GM12878 (cell line): ENCODE data around the gene SEC14L1. TPM values are rescaled to one million over a fixed set of nuclear protein-coding genes. Genes with fewer than 3 reads are reported as not detected.

Experiments used
- ATAC-seq: fragments of 200-7000 bp; cut with Tn5 transposase; 3 replicates; pipeline ENCODE4 v1.9.1; 2020; ENCODE audit warnings: mild to moderate bottlenecking, moderate library complexity
- BruUV-seq: library from RNA; stranded (reverse); fragments of 400-500 nt; replicated peaks from 2 replicates; lab custom pipeline; 2021; lab: Mats Ljungman, UMichigan
- CTCF ChIA-PET: fragments of 300-600 bp; sonication (Branson Sonifier 250); formaldehyde crosslinking; extraction: SDS; loops from one replicate; lab custom pipeline; 2021; ENCODE audit warnings: inconsistent platforms; lab: Yijun Ruan, JAX
- POLR2A ChIA-PET: fragments of 350-600 bp; formaldehyde crosslinking; extraction: SDS; loops from one replicate; lab custom pipeline; 2021; ENCODE audit warnings: inconsistent platforms; lab: Charles Lee
- RAD21 ChIA-PET: fragments of 300-600 bp; sonication (Branson Sonifier 250); formaldehyde crosslinking; loops from one replicate; lab custom pipeline; 2023; ENCODE audit warnings: antibody characterized with exemption; ENCODE audit not compliant: unreplicated experiment; lab: Charles Lee
- SMC1A ChIA-PET: fragments of 300-600 bp; sonication (Branson Sonifier 250); formaldehyde crosslinking; loops from one replicate; lab custom pipeline; 2023; ENCODE audit not compliant: unreplicated experiment, uncharacterized antibody; lab: Charles Lee
- DNase-seq: peaks from one replicate; pipeline ENCODE4 v3.0.0-alpha.2; 2011; ENCODE audit warnings: low read depth, low spot score
- FAIRE-seq: peaks from 3 replicates; lab custom pipeline; 2011; peaks lifted over from hg19 to GRCh38; lab: Jason Lieb, UNC
- H2AFZ ChIP-seq: 2 replicates; pipeline ENCODE4 v1.6.0; 2011; ENCODE audit warnings: low read depth, low read length, control low read depth; ENCODE audit not compliant: control insufficient read depth
- H3K27ac ChIP-seq: 2 replicates; pipeline ENCODE4 v1.5.1; 2011; ENCODE audit warnings: control low read depth; ENCODE audit not compliant: control insufficient read depth, insufficient read depth
- H3K27me3 ChIP-seq, 2 experiments: replicated peaks in 1 of 2; 2 replicates each; pipeline versions ENCODE4 v1.6.0 to v1.6.1; 2011; ENCODE audit warnings: low read length in 1 of 2; ENCODE audit not compliant: control insufficient read depth in 2 of 2, insufficient read depth in 2 of 2
- H3K36me3 ChIP-seq, 2 experiments: 2 replicates each; pipeline ENCODE4 v1.5.1; 2011; ENCODE audit warnings: low read length in 1 of 2; ENCODE audit not compliant: control insufficient read depth in 2 of 2, insufficient read depth in 2 of 2
- H3K4me1 ChIP-seq: 2 replicates; pipeline ENCODE4 v1.6.1; 2011; ENCODE audit warnings: mild to moderate bottlenecking, low read length, moderate library complexity, mixed read lengths; ENCODE audit not compliant: control insufficient read depth, insufficient read depth
- H3K4me2 ChIP-seq: 2 replicates; pipeline ENCODE4 v1.6.0; 2011; ENCODE audit warnings: control low read depth; ENCODE audit not compliant: control insufficient read depth, insufficient read depth
- H3K4me3 ChIP-seq: fragments of 200-600 bp; sonication (generic); 2 replicates; pipeline ENCODE4 v1.5.1; 2016
- H3K79me2 ChIP-seq: 2 replicates; pipeline ENCODE4 v1.6.0; 2011; ENCODE audit warnings: low read length; ENCODE audit not compliant: control insufficient read depth, insufficient read depth
- H3K9ac ChIP-seq: 2 replicates; pipeline ENCODE4 v1.8.0; 2011; ENCODE audit warnings: low read length, control low read depth, mixed read lengths; ENCODE audit not compliant: control insufficient read depth, insufficient read depth
- H3K9me3 ChIP-seq: replicated peaks from 3 replicates; pipeline ENCODE4 v1.5.1; 2011; ENCODE audit warnings: mild to moderate bottlenecking, low read length; ENCODE audit not compliant: control insufficient read depth, insufficient read depth
- H4K20me1 ChIP-seq: 2 replicates; pipeline ENCODE4 v1.6.0; 2011; ENCODE audit not compliant: control insufficient read depth, insufficient read depth
- CUX1 ChIP-seq: IDR thresholded peaks from 2 replicates; pipeline ENCODE4 v1.6.1; 2012; ENCODE audit warnings: improper control_type of control experiment, low read depth, low read length; ENCODE audit not compliant: insufficient replicate concordance
- ETV6 ChIP-seq, 2 experiments: fragments of 450-650 bp in 1 of 2; IDR thresholded peaks in 1 of 2; conservative IDR thresholded peaks in 1 of 2; 2 replicates each; pipeline ENCODE4 v1.6.1; 2014; ENCODE audit warnings: antibody characterized with exemption in 1 of 2, borderline replicate concordance in 1 of 2, low read depth in 1 of 2, mild to moderate bottlenecking in 1 of 2, moderate library complexity in 1 of 2
- KAT2A ChIP-seq: conservative IDR thresholded peaks from 2 replicates; pipeline ENCODE4 v1.6.1; 2011; ENCODE audit warnings: low read depth, low read length; ENCODE audit not compliant: control insufficient read depth
- POU2F2 ChIP-seq: IDR thresholded peaks from 3 replicates; pipeline ENCODE4 v1.6.1; 2011; ENCODE audit warnings: low read depth, mild to moderate bottlenecking, low read length, borderline replicate concordance
- ZNF592 ChIP-seq: fragments of 450-650 bp; IDR thresholded peaks from 2 replicates; pipeline ENCODE4 v1.6.1; 2017; ENCODE audit warnings: mild to moderate bottlenecking, moderate library complexity
- WGBS: methylation state at CpG from one replicate; pipeline ENCODE4 v1.1.6; 2016; ENCODE audit warnings: low lambda C conversion rate; ENCODE audit not compliant: insufficient replicate concordance, insufficient coverage; ENCODE audit errors: missing lambda C conversion rate; 5-methylcytosine and 5-hydroxymethylcytosine counted together
- in situ Hi-C: fragments of 300-500 bp; cut with MboI; formaldehyde crosslinking; loops from 9 replicates; pipeline ENCODE4 v1.14.3; 2018; ENCODE audit warnings: mixed read lengths
- intact Hi-C: fragments of 100-400 bp; cut with micrococcal nuclease; formaldehyde crosslinking; loops from one replicate; pipeline ENCODE4 v1.14.2; 2022; ENCODE audit not compliant: unreplicated experiment
- polyA plus RNA-seq, 11 experiments: library from polyadenylated mRNA; depleted of rRNA in 4 of 11; unstranded in 6 of 11; stranded (reverse) in 5 of 11; fragments of >200 nt; fragmentation: Nextera tagmentation in 4 of 11; fragmentation: Illumina TruSeq in 1 of 11; extraction: Ambion mirVana in 4 of 11; extraction: Trizol in 1 of 11; gene quantifications; 1 replicate in 1 of 11; 2 replicates in 10 of 11; pipeline versions ENCODE4 v1.2.1 to v1.2.3, GENCODE V29; 2011 to 2016; ENCODE audit warnings: inconsistent platforms in 2 of 11, missing spikeins in 2 of 11, low read depth in 1 of 11
- total RNA-seq, 4 experiments: library from RNA; depleted of rRNA in 3 of 4; stranded (reverse); fragments of >200 nt in 3 of 4; fragmentation: Illumina TruSeq in 1 of 4; extraction: Trizol in 1 of 4; gene quantifications; 2 replicates each; pipeline versions ENCODE4 v1.2.1 to v1.2.3, GENCODE V29; 2013 to 2021

Gene SEC14L1
- total and polyA plus RNA-seq, 10 of the 15 experiments (the other 5 are each of a cell fraction or from before 2014, with no cell fraction given): 6.3 to 66.1 (median 33.5) TPM

DNA sequence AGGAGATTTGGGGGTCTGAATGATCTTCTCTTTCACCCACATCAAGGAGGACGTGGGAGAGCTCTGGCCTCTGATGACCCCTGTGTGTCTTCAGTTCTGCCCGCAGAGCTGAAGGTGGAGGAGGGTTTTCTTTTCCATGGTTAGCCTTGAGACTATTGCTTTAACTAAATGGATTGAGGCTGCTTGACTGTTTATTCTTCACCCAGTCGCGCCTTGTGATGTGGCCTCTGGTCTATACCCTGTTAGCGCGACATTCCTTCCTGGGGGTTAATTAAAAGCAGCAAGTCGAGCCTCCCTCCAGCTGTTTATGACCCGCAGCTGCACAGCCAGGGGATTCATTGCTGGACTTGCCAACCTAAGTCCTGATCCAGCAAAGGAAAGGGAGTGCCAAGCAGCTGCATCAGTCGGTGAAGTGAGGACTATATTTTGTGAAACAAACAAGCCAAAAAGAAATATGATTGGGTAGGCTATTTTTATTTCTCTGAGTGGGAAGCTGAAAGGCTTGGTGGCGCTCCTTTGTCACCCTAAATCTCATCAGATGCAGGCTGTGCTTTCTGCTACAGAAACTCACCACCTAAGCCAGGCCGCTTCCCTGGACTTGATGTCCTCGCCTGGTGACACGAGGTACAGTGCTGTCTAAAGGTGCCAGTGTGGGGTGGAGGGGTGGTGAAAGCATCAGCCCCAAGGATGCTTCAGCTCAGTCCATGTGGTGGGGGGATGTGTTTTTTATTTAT is 11.0 kb upstream of the SEC14L1 start:
- POLR2A ChIA-PET: interaction anchor here (0.5 kb wide), 1 partner anchor 39 kb away, joined by 3 read pairs; no protein-coding TSS in a partner anchor
- 73% methylated on average over 13 of the region's 13 CpGs for WGBS
- in situ Hi-C loops (no loop called here), intact Hi-C loops (no loop called here)
- no peak overlapping the region for H3K4me2 ChIP-seq
- H3K4me1 ChIP-seq: peaks cover 5% of the 10 kb centered on the region
- H3K9ac ChIP-seq: no peak overlapping the region
- no TSS peak for BruUV-seq
- no peaks in the 10 kb centered on the region for H3K9me3 ChIP-seq
- no peak overlapping the region for H3K27ac ChIP-seq
- H4K20me1 ChIP-seq: no peaks in the 10 kb centered on the region
- no peaks in the 10 kb centered on the region for H3K27me3 ChIP-seq
- no peak overlapping the region for H2AFZ ChIP-seq
- no peaks in the 10 kb centered on the region for H3K36me3 ChIP-seq
- DNase-seq (no peak), ATAC-seq (no peak)
- H3K4me3 ChIP-seq: no peak overlapping the region
- TF ChIP-seq ETV6 (conservative IDR thresholded peaks at IDR 0.05 in 1 of 2, IDR thresholded peaks at IDR 0.05 in 1 of 2; ENCODE audit: borderline replicate concordance in 1 of 2, low read depth in 1 of 2) (no peak), POU2F2 (no peak), ZNF592 (no peak), CUX1 (no peak), KAT2A (no peak)
- TF ChIP-seq, all 136 proteins: peak for 0
- ChIA-PET SMC1A (interaction anchor here (0.6 to 1.8 kb wide), 3 partner anchors 9 to 32 kb away, joined by 3 to 4 read pairs (median 4); no protein-coding TSS in a partner anchor), CTCF (interaction anchor here (0.9 to 2.5 kb wide), 3 partner anchors 10 to 41 kb away, joined by 3 to 7 read pairs (median 3); no protein-coding TSS in a partner anchor), RAD21 (interaction anchor here (1.9 kb wide), 1 partner anchor 10 kb away, joined by 5 read pairs; no protein-coding TSS in a partner anchor)
- no peaks in the 10 kb centered on the region for H3K79me2 ChIP-seq
- FAIRE-seq: no peak
